IPS-NIHi11 (cell line): ENCODE measurements around the gene LPIN1.
A peak's percentile ranks its signal among the peaks of the same experiment; 100 is the strongest.
"Not testable (repeated sequence)": the region's sequence is repeated elsewhere in the genome, so short reads cannot be mapped to it uniquely, and the experiment has no call there.

ENCODE experiments used
- DNase-seq: peaks from one replicate; pipeline ENCODE4 v3.0.0; 2012; ENCODE audit warnings: mixed read lengths, low spot score

The LPIN1 gene

GRCh38 chr2:11743846-11744553 lies 2.4 kb upstream of the LPIN1 start:
- peak; percentile 93 for DNase-seq

- peak; percentile 54 for DNase-seq
Observed at GRCh38 chr2:11744631-11745394, 1.6 kb upstream of the LPIN1 start.

- no peak for DNase-seq
Observed at GRCh38 chr2:11745613-11746375, 638 bp upstream of the LPIN1 start.

GRCh38 chr2:11746807-11747459 lies 501 bp downstream of the LPIN1 start:
- peak; percentile 61 for DNase-seq

- no peak for DNase-seq
Observed at GRCh38 chr2:11748018-11748860, 1.8 kb downstream of the LPIN1 start.

GRCh38 chr2:11748861-11749645 lies 2.6 kb downstream of the LPIN1 start:
- no peak for DNase-seq

GRCh38 chr2:11749646-11750349 lies 3.4 kb downstream of the LPIN1 start:
- no peak for DNase-seq

GRCh38 chr2:11750422-11750821 lies 4.0 kb downstream of the LPIN1 start:
- no peak for DNase-seq

GRCh38 chr2:11750917-11751316 lies 4.5 kb downstream of the LPIN1 start:
- no peak for DNase-seq

GRCh38 chr2:11752906-11753305 lies 6.5 kb downstream of the LPIN1 start:
- DNase-seq, result no peak

GRCh38 chr2:11753452-11753885 lies 7.0 kb downstream of the LPIN1 start:
- DNase-seq, result no peak

- DNase-seq, result no peak
Observed at GRCh38 chr2:11753886-11754699, 7.7 kb downstream of the LPIN1 start.

- DNase-seq, result no peak
Observed at GRCh38 chr2:11754700-11755015, 8.2 kb downstream of the LPIN1 start.

GRCh38 chr2:11757101-11757500 lies 10.7 kb downstream of the LPIN1 start:
- no peak for DNase-seq

GRCh38 chr2:11758187-11758586 lies 11.8 kb downstream of the LPIN1 start:
- no peak for DNase-seq

- DNase-seq, result no peak
Observed at GRCh38 chr2:11758647-11759046, 12.2 kb downstream of the LPIN1 start.

- not testable (repeated sequence) for DNase-seq
Observed at GRCh38 chr2:11759182-11759975, 12.9 kb downstream of the LPIN1 start.

- DNase-seq, result no peak
Observed at GRCh38 chr2:11761259-11761658, 14.8 kb downstream of the LPIN1 start.
